ENCODE data around the gene VAV3. TPM values are rescaled to one million over a fixed set of nuclear protein-coding genes. Genes with fewer than 3 reads are reported as not detected.

Gene VAV3
- total and polyA plus RNA-seq, 4 experiments from 2014 or later, result 0.43 to 2.9 (median 1.8) TPM

GRCh38 chr1:107954126-107954525, 10.9 kb downstream of the VAV3 start:
- Histone ChIP-seq H3K27ac (ENCODE audit: low read depth, low read length) (no peak overlapping the region), H3K4me1 (ENCODE audit: insufficient read depth, low read length) (peaks cover 8% of the 10 kb centered on the region), H3K36me3 (ENCODE audit: insufficient read depth, low read length) (no peaks in the 10 kb centered on the region), H3K4me3 (ENCODE audit: low read length in 2 of 2) (no peak overlapping the region), H3K27me3 (ENCODE audit: insufficient read depth, low read length) (no peaks in the 10 kb centered on the region), H3K9me3 (ENCODE audit: control insufficient read depth in 1 of 2, low read length in 2 of 2) (no peaks in the 10 kb centered on the region)
- ChIA-PET CTCF (ENCODE audit: partially characterized antibody) (no interaction called here), POLR2A (ENCODE audit: partially characterized antibody) (no interaction called here)
- DNase-seq, result no peak
- Mint-ChIP-seq H3K27ac (no peak overlapping the region), H3K27me3 (no peaks in the 10 kb centered on the region), H3K36me3 (no peaks in the 10 kb centered on the region), H3K9me3 (no peaks in the 10 kb centered on the region), H3K4me3 (no peak overlapping the region), H3K4me1 (peaks cover 8 to 31% (median 14%) of the 10 kb centered on the region in 4 donors)
- intact Hi-C loops (cut with micrococcal nuclease), result no loop called here

DNA sequence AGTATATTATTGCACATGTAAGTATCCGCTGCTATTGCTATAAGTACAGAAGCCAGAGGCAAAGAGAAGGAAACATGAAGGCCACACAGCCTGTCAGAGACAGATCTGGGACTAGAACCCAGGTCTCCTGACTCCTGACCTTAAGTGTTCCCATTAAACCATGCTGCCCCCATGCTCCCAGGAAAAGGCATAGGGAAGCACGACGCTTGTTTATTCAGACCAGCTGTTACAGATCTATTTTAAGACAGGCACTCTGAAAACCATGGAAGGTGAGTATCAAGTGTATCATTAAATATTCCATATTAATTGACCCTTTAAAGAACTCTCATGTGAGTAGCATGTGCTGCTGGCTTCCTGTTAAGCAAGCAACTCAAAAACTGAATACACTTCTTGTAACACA, 11.4 kb downstream of the VAV3 start:
- CTCF ChIA-PET (ENCODE audit: partially characterized antibody), result no interaction called here
- Mint-ChIP-seq H3K9me3 (no peaks in the 10 kb centered on the region), H3K4me1 (peaks cover 8 to 31% (median 14%) of the 10 kb centered on the region in 4 donors), H3K36me3 (no peaks in the 10 kb centered on the region), H3K4me3 (no peak overlapping the region), H3K27ac (no peak overlapping the region), H3K27me3 (no peaks in the 10 kb centered on the region)
- Histone ChIP-seq H3K4me1 (ENCODE audit: insufficient read depth, low read length) (peaks cover 8% of the 10 kb centered on the region), H3K9me3 (ENCODE audit: control insufficient read depth in 1 of 2, low read length in 2 of 2) (no peaks in the 10 kb centered on the region), H3K36me3 (ENCODE audit: insufficient read depth, low read length) (no peaks in the 10 kb centered on the region), H3K27me3 (ENCODE audit: insufficient read depth, low read length) (no peaks in the 10 kb centered on the region), H3K27ac (ENCODE audit: low read depth, low read length) (no peak overlapping the region), H3K4me3 (ENCODE audit: low read length in 2 of 2) (no peak overlapping the region)
- no peak for DNase-seq
- intact Hi-C loops (cut with micrococcal nuclease), result no loop called here
- POLR2A ChIA-PET (ENCODE audit: partially characterized antibody), result no interaction called here

GRCh38 chr1:107952989-107953388, 12.0 kb downstream of the VAV3 start:
- Histone ChIP-seq H3K4me1 (ENCODE audit: insufficient read depth, low read length) (peaks cover 8% of the 10 kb centered on the region), H3K4me3 (ENCODE audit: low read length in 2 of 2) (no peak overlapping the region), H3K27me3 (ENCODE audit: insufficient read depth, low read length) (no peaks in the 10 kb centered on the region), H3K36me3 (ENCODE audit: insufficient read depth, low read length) (no peaks in the 10 kb centered on the region), H3K9me3 (ENCODE audit: control insufficient read depth in 1 of 2, low read length in 2 of 2) (no peaks in the 10 kb centered on the region), H3K27ac (ENCODE audit: low read depth, low read length) (no peak overlapping the region)
- ChIA-PET CTCF (ENCODE audit: partially characterized antibody) (no interaction called here), POLR2A (ENCODE audit: partially characterized antibody) (no interaction called here)
- Mint-ChIP-seq H3K9me3 (no peaks in the 10 kb centered on the region), H3K4me3 (no peak overlapping the region), H3K27me3 (no peaks in the 10 kb centered on the region), H3K4me1 (peaks cover 8 to 31% (median 14%) of the 10 kb centered on the region in 4 donors), H3K36me3 (no peaks in the 10 kb centered on the region), H3K27ac (peak overlapping the region in 1 of 7 donors; percentile 9)
- DNase-seq, result no peak
- intact Hi-C loops (cut with micrococcal nuclease), result no loop called here

DNA sequence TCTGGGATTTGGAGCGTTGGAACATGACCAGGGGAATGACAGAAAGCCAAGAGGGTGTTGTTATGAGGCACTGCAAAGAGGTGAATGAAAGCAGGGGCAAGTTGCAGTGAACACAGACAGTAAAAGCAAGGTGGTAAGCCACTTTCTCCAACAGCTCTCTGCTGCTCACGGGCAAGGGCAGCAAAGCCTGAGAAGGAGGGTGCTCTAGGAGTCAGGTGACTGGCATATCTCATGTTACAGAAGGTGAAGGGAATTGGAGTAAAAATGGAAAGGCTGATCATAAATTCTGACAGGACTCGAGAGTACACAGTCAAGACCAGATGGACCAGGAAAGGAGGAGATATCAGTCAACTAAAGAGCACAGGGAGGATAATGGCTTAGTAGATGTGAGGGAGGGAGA, 14.5 kb downstream of the VAV3 start:
- Mint-ChIP-seq H3K9me3 (peaks cover 0 to 2% (median 0%) of the 10 kb centered on the region in 8 donors), H3K36me3 (no peaks in the 10 kb centered on the region), H3K4me1 (peaks cover 8 to 31% (median 14%) of the 10 kb centered on the region in 4 donors), H3K4me3 (no peak overlapping the region), H3K27me3 (no peaks in the 10 kb centered on the region), H3K27ac (peak overlapping the region in 1 of 7 donors; percentile 1)
- Histone ChIP-seq H3K4me3 (ENCODE audit: low read length in 2 of 2) (no peak overlapping the region), H3K4me1 (ENCODE audit: insufficient read depth, low read length) (peaks cover 8% of the 10 kb centered on the region), H3K9me3 (ENCODE audit: control insufficient read depth in 1 of 2, low read length in 2 of 2) (no peaks in the 10 kb centered on the region), H3K36me3 (ENCODE audit: insufficient read depth, low read length) (no peaks in the 10 kb centered on the region), H3K27ac (ENCODE audit: low read depth, low read length) (no peak overlapping the region), H3K27me3 (ENCODE audit: insufficient read depth, low read length) (no peaks in the 10 kb centered on the region)
- POLR2A ChIA-PET (ENCODE audit: partially characterized antibody), result no interaction called here
- intact Hi-C loops (cut with micrococcal nuclease), result no loop called here
- no peak for DNase-seq
- CTCF ChIA-PET (ENCODE audit: partially characterized antibody), result no interaction called here

DNA sequence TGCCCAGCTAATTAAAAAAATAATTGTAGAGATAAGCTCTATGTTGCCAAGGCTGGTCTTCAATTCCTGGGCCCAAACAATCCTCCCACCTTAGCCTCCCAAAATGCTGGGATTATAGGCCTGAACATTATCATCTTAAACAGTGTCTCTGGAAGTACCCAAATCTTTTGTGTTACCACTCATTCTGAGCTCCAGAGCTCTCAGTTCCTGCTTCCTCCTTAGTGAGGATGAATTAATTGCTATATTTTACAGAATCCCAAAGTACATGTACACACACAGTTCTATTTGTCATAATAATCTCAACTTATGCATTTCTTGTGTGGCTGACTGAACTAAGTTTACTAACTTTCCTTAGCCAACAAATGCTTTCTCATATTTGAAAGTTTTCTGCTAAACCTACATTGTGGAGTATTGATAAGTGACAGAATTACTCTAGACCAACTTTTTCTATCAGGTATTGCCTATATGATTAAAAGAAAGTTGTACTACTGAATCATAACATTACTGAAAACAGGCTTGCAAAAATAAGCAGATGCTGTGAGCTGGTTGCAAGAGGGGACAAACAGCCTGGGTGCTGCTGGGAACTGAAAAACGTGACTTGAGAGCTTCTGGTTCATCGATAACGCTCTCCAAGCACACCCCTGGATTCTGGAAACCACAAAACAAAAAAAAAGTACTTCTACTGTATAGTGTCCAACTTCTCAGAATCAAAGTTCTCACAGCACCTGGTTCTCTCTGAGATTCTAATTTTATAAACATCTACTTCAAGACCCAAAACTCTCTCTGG, 15.3 kb downstream of the VAV3 start:
- peaks cover 8 to 31% (median 14%) of the 10 kb centered on the region in 4 donors for H3K4me1 Mint-ChIP-seq
- peak overlapping the region in 1 of 7 donors; percentile 31 for H3K27ac Mint-ChIP-seq
- peaks cover 8% of the 10 kb centered on the region for H3K4me1 ChIP-seq (ENCODE audit: insufficient read depth, low read length)
- H3K27ac ChIP-seq (ENCODE audit: low read depth, low read length), result no peak overlapping the region
- no peak for DNase-seq
- no peak overlapping the region for H3K4me3 ChIP-seq (ENCODE audit: low read length in 2 of 2)
- H3K9me3 Mint-ChIP-seq, result peaks cover 0 to 2% (median 0%) of the 10 kb centered on the region in 8 donors
- ChIA-PET CTCF (ENCODE audit: partially characterized antibody) (interaction anchor here (1.4 kb wide), 1 partner anchor 14 kb away, joined by 3 read pairs; no protein-coding TSS in a partner anchor), POLR2A (ENCODE audit: partially characterized antibody) (no interaction called here)
- intact Hi-C loops (cut with micrococcal nuclease), result no loop called here
- H3K27me3 Mint-ChIP-seq, result no peaks in the 10 kb centered on the region
- no peaks in the 10 kb centered on the region for H3K36me3 ChIP-seq (ENCODE audit: insufficient read depth, low read length)
- no peaks in the 10 kb centered on the region for H3K36me3 Mint-ChIP-seq
- H3K27me3 ChIP-seq (ENCODE audit: insufficient read depth, low read length), result no peaks in the 10 kb centered on the region
- no peaks in the 10 kb centered on the region for H3K9me3 ChIP-seq (ENCODE audit: control insufficient read depth in 1 of 2, low read length in 2 of 2)
- H3K4me3 Mint-ChIP-seq, result no peak overlapping the region

DNA sequence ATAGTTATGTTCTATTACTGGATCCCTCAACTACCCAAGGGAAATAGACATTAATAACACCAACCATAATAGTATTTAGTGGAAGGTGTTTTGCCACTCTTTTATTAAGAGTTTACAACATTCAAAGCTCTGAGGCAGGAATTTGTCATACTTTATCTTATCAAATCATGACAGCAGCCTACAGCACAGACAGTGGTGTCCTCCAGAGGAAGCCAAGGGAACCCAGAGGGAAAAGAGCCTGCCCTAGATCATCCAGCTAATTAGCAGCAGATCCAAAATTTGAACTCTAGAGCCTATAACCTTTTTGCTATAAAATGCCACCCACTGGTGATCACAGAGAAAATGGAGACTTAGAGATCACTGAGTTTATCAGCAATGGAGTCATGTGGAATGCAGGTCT, 18.2 kb downstream of the VAV3 start:
- Histone ChIP-seq H3K36me3 (ENCODE audit: insufficient read depth, low read length) (no peaks in the 10 kb centered on the region), H3K27me3 (ENCODE audit: insufficient read depth, low read length) (no peaks in the 10 kb centered on the region), H3K27ac (ENCODE audit: low read depth, low read length) (no peak overlapping the region), H3K9me3 (ENCODE audit: control insufficient read depth in 1 of 2, low read length in 2 of 2) (no peaks in the 10 kb centered on the region), H3K4me3 (ENCODE audit: low read length in 2 of 2) (no peak overlapping the region), H3K4me1 (ENCODE audit: insufficient read depth, low read length) (peaks cover 8% of the 10 kb centered on the region)
- no peak overlapping the region for H3K4me3 Mint-ChIP-seq
- intact Hi-C loops (cut with micrococcal nuclease), result no loop called here
- H3K9me3 Mint-ChIP-seq, result peaks cover 0 to 2% (median 0%) of the 10 kb centered on the region in 8 donors
- no peaks in the 10 kb centered on the region for H3K27me3 Mint-ChIP-seq
- DNase-seq, result no peak
- ChIA-PET POLR2A (ENCODE audit: partially characterized antibody) (no interaction called here), CTCF (ENCODE audit: partially characterized antibody) (no interaction called here)
- peaks cover 0 to 28% (median 14%) of the 10 kb centered on the region in 4 donors for H3K4me1 Mint-ChIP-seq
- H3K27ac Mint-ChIP-seq, result no peak overlapping the region
- H3K36me3 Mint-ChIP-seq, result no peaks in the 10 kb centered on the region

DNA sequence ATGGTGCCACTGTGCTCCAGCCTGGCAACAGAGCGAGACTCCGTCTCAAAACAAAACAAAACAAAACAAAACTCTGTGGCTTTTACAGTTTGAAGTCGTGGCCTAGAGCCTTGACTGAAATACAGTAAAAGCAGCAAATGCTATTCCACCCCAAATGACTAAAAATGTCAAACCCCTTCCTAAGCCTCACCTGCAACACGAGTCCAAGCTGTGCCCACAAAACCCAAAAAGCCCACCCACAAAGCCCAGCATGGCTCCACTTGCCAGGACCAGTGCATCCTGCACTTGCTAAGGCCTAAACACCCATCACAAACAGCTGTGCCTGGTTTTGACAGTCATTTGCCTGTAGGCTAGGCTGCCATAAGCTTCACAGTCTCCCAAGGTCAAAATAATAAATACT, 21.3 kb downstream of the VAV3 start:
- no peak for DNase-seq
- no peaks in the 10 kb centered on the region for H3K36me3 ChIP-seq (ENCODE audit: insufficient read depth, low read length)
- no peaks in the 10 kb centered on the region for H3K9me3 ChIP-seq (ENCODE audit: control insufficient read depth in 1 of 2, low read length in 2 of 2)
- H3K27ac ChIP-seq (ENCODE audit: low read depth, low read length), result no peak overlapping the region
- H3K4me3 Mint-ChIP-seq, result peak overlapping the region in 2 of 8 donors; percentile 10 to 33
- no peaks in the 10 kb centered on the region for H3K4me1 ChIP-seq (ENCODE audit: insufficient read depth, low read length)
- H3K27me3 Mint-ChIP-seq, result no peaks in the 10 kb centered on the region
- no peaks in the 10 kb centered on the region for H3K27me3 ChIP-seq (ENCODE audit: insufficient read depth, low read length)
- peaks cover 0 to 2% (median 0%) of the 10 kb centered on the region in 8 donors for H3K9me3 Mint-ChIP-seq
- H3K4me1 Mint-ChIP-seq, result peaks cover 0 to 14% (median 5%) of the 10 kb centered on the region in 4 donors
- H3K36me3 Mint-ChIP-seq, result no peaks in the 10 kb centered on the region
- H3K27ac Mint-ChIP-seq, result peak overlapping the region in 2 of 7 donors; percentile 68 to 77
- no peak overlapping the region for H3K4me3 ChIP-seq (ENCODE audit: low read length in 2 of 2)
- CTCF ChIA-PET (ENCODE audit: partially characterized antibody), result no interaction called here
- POLR2A ChIA-PET (ENCODE audit: partially characterized antibody), result no interaction called here
- intact Hi-C loops (cut with micrococcal nuclease), result no loop called here

All from CD4-positive, alpha-beta memory T cell (primary cell).